HG03039 (cell line): Measurements from ENCODE around the gene NAMPT.
"Not testable (repeated sequence)": the region's sequence is repeated elsewhere in the genome, so short reads cannot be mapped to it uniquely, and the experiment has no call there.

Source experiments
- ATAC-seq: cut with Tn5 transposase; IDR thresholded peaks from one replicate; pipeline ENCODE4 v1.9.1; 2021; ENCODE audit warnings: mild to moderate bottlenecking, moderate library complexity; ENCODE audit not compliant: unreplicated experiment

Gene NAMPT

GRCh38 chr7:106305732-106306131 lies 20.9 kb upstream of the NAMPT start:
- ATAC-seq, result no peak

GRCh38 chr7:106304568-106304967 lies 19.8 kb upstream of the NAMPT start:
- no peak for ATAC-seq

- ATAC-seq, result not testable (repeated sequence)
These were observed 13.8 kb upstream of the NAMPT start for GRCh38 chr7:106298631-106299030.

- ATAC-seq, result not testable (repeated sequence)
These were observed 13.4 kb upstream of the NAMPT start for GRCh38 chr7:106298155-106298554.

- ATAC-seq, result no peak
These were observed 9.6 kb upstream of the NAMPT start for GRCh38 chr7:106294334-106294733.

GRCh38 chr7:106291247-106291646 lies 6.5 kb upstream of the NAMPT start:
- no peak for ATAC-seq

- ATAC-seq, result no peak
These were observed 5.5 kb upstream of the NAMPT start for GRCh38 chr7:106290319-106290718.

GRCh38 chr7:106289848-106290247 lies 5.1 kb upstream of the NAMPT start:
- no peak for ATAC-seq

GRCh38 chr7:106288263-106288662 lies 3.5 kb upstream of the NAMPT start:
- no peak for ATAC-seq

- no peak for ATAC-seq
These were observed 3.0 kb upstream of the NAMPT start for GRCh38 chr7:106287786-106288185.

GRCh38 chr7:106285855-106286492 lies 1.2 kb upstream of the NAMPT start:
- peak; percentile 19 for ATAC-seq

- peak; percentile 84 for ATAC-seq
These were observed 470 bp upstream of the NAMPT start for GRCh38 chr7:106285051-106285854.

- ATAC-seq, result peak; percentile 12
These were observed 711 bp downstream of the NAMPT start for GRCh38 chr7:106283831-106284713.

- ATAC-seq, result no peak
These were observed 1.3 kb downstream of the NAMPT start for GRCh38 chr7:106283501-106283830.

GRCh38 chr7:106282852-106283251 lies 1.9 kb downstream of the NAMPT start:
- ATAC-seq, result no peak

- no peak for ATAC-seq
These were observed 2.4 kb downstream of the NAMPT start for GRCh38 chr7:106282390-106282789.

GRCh38 chr7:106281585-106282318 lies 3.0 kb downstream of the NAMPT start:
- no peak for ATAC-seq

- ATAC-seq, result no peak
These were observed 3.7 kb downstream of the NAMPT start for GRCh38 chr7:106281127-106281526.

GRCh38 chr7:106279425-106280197 lies 5.2 kb downstream of the NAMPT start:
- no peak for ATAC-seq

GRCh38 chr7:106278695-106279094 lies 6.1 kb downstream of the NAMPT start:
- ATAC-seq, result no peak
